Thoracic aorta (tissue), 2 donors: ENCODE measurements around the gene CDHR3. TPM values are rescaled to one million over a fixed set of nuclear protein-coding genes. Genes with fewer than 3 reads are reported as not detected.

Experiments used
- ATAC-seq: fragments of 150-250 bp; one replicate; pipeline ENCODE4 v1.8.0; 2017; ENCODE audit warnings: low read depth; ENCODE audit not compliant: insufficient number of reproducible peaks, low FRiP score
- DNase-seq: peaks from one replicate; pipeline ENCODE4 v3.0.0-alpha.2; 2020; ENCODE audit warnings: low spot score
- H3K27ac ChIP-seq, 2 donors: fragments of 200-600 bp; sonication (generic); 1 replicate in 1 of 2; 2 replicates in 1 of 2; pipeline ENCODE4 v1.5.1; 2016; ENCODE audit warnings: mild to moderate bottlenecking in 2 of 2, moderate library complexity in 2 of 2
- H3K27me3 ChIP-seq: fragments of 200-600 bp; sonication (generic); replicated peaks from 2 replicates; pipeline ENCODE4 v1.6.0; 2016; ENCODE audit warnings: mild to moderate bottlenecking; ENCODE audit not compliant: insufficient read depth
- H3K36me3 ChIP-seq: fragments of 200-600 bp; sonication (generic); one replicate; pipeline ENCODE4 v1.5.1; 2016
- H3K4me1 ChIP-seq, 2 donors: fragments of 200-600 bp; sonication (generic); 1 replicate in 1 of 2; 2 replicates in 1 of 2; pipeline versions ENCODE4 v1.5.1 to v1.6.0; 2016; ENCODE audit warnings: low read depth in 2 of 2, mild to moderate bottlenecking in 1 of 2; ENCODE audit not compliant: control insufficient read depth in 1 of 2
- H3K4me3 ChIP-seq: fragments of 200-600 bp; sonication (generic); 2 replicates; pipeline ENCODE4 v1.5.1; 2016; ENCODE audit warnings: mild to moderate bottlenecking
- H3K9me3 ChIP-seq: fragments of 200-600 bp; sonication (generic); 2 replicates; pipeline ENCODE4 v1.5.1; 2016
- CTCF ChIP-seq: fragments of 200-600 bp; sonication (generic); IDR thresholded peaks from one replicate; pipeline ENCODE4 v1.5.1; 2019; ENCODE audit warnings: antibody characterized with exemption
- total RNA-seq, 2 donors: library from RNA; depleted of rRNA; stranded (reverse); fragments of >200 nt; gene quantifications; one replicate each; pipeline versions ENCODE4 v1.1.0 to v1.2.3, GENCODE V29; 2016

The CDHR3 gene
- total RNA-seq, 2 donors from 2014 or later: 1.5 to 8.7 TPM

GRCh38 chr7:106050002-106050745, 87.1 kb downstream of the CDHR3 start:
- Histone ChIP-seq H3K9me3 (no peaks in the 10 kb centered on the region), H3K36me3 (no peaks in the 10 kb centered on the region), H3K27me3 (no peaks in the 10 kb centered on the region), H3K27ac (peak overlapping the region in 1 of 2 donors; percentile 28), H3K4me3 (no peak overlapping the region), H3K4me1 (peaks cover 0 to 10% of the 10 kb centered on the region in 2 donors)
- no peak for DNase-seq
- ATAC-seq: no peak
- no peak for TF ChIP-seq CTCF

- peak overlapping the region in 1 of 2 donors; percentile 28 for H3K27ac ChIP-seq
- DNase-seq: no peak
- H3K27me3 ChIP-seq: no peaks in the 10 kb centered on the region
- ATAC-seq: peak; percentile 77
- H3K4me3 ChIP-seq: no peak overlapping the region
- H3K36me3 ChIP-seq: no peaks in the 10 kb centered on the region
- H3K9me3 ChIP-seq: no peaks in the 10 kb centered on the region
- TF ChIP-seq CTCF: no peak
- peaks cover 0 to 10% of the 10 kb centered on the region in 2 donors for H3K4me1 ChIP-seq
Observed at GRCh38 chr7:106050746-106051117, 87.7 kb downstream of the CDHR3 start.

- TF ChIP-seq CTCF: no peak
- no peak for ATAC-seq
- Histone ChIP-seq H3K36me3 (no peaks in the 10 kb centered on the region), H3K27ac (no peak overlapping the region), H3K4me3 (no peak overlapping the region), H3K27me3 (no peaks in the 10 kb centered on the region), H3K4me1 (peaks cover 0 to 10% of the 10 kb centered on the region in 2 donors), H3K9me3 (no peaks in the 10 kb centered on the region)
- DNase-seq: no peak
Observed at GRCh38 chr7:106052681-106053080, 89.6 kb downstream of the CDHR3 start.

GRCh38 chr7:106053109-106053508, 90.0 kb downstream of the CDHR3 start:
- Histone ChIP-seq H3K9me3 (no peaks in the 10 kb centered on the region), H3K4me3 (no peak overlapping the region), H3K4me1 (peaks cover 0 to 10% of the 10 kb centered on the region in 2 donors), H3K27ac (no peak overlapping the region), H3K36me3 (no peaks in the 10 kb centered on the region), H3K27me3 (no peaks in the 10 kb centered on the region)
- DNase-seq (no peak), ATAC-seq (no peak)
- no peak for TF ChIP-seq CTCF

GRCh38 chr7:106054156-106054910, 91.3 kb downstream of the CDHR3 start:
- DNase-seq: no peak
- Histone ChIP-seq H3K36me3 (no peaks in the 10 kb centered on the region), H3K9me3 (no peaks in the 10 kb centered on the region), H3K27me3 (no peaks in the 10 kb centered on the region), H3K27ac (no peak overlapping the region), H3K4me1 (peaks cover 0 to 10% of the 10 kb centered on the region in 2 donors), H3K4me3 (no peak overlapping the region)
- no peak for ATAC-seq
- no peak for TF ChIP-seq CTCF
